HTR-8/SVneo (cell line): Measurements from ENCODE around the gene IL1RAPL2.
A peak's percentile ranks its signal among the peaks of the same experiment; 100 is the strongest.

Source experiments
- DNase-seq: peaks from one replicate; pipeline ENCODE4 v3.0.0; 2011; ENCODE audit warnings: low spot score, mixed read lengths; ENCODE audit not compliant: insufficient read length
- FAIRE-seq: peaks from 2 replicates; lab custom pipeline; 2011; peaks lifted over from hg19 to GRCh38; lab: Jason Lieb, UNC

The IL1RAPL2 gene

GRCh38 chrX:105120463-105120862, 554.5 kb downstream of the IL1RAPL2 start:
- DNase-seq (no peak), FAIRE-seq (no peak)

- no peak for FAIRE-seq
- no peak for DNase-seq
Measured at GRCh38 chrX:105121186-105121585, 555.2 kb downstream of the IL1RAPL2 start.

GRCh38 chrX:105126201-105126600, 560.2 kb downstream of the IL1RAPL2 start:
- no peak for FAIRE-seq

GRCh38 chrX:105134273-105134672, 568.3 kb downstream of the IL1RAPL2 start:
- DNase-seq (no peak), FAIRE-seq (no peak)

More at GRCh38 chrX:105126201-105126600, 560.2 kb downstream of the IL1RAPL2 start:
- no peak for DNase-seq

- DNase-seq (no peak), FAIRE-seq (no peak)
Measured at GRCh38 chrX:105136786-105137185, 570.8 kb downstream of the IL1RAPL2 start.

GRCh38 chrX:105150036-105150435, 584.0 kb downstream of the IL1RAPL2 start:
- FAIRE-seq = no peak

GRCh38 chrX:105150557-105150956, 584.6 kb downstream of the IL1RAPL2 start:
- DNase-seq = peak; percentile 2
- no peak for FAIRE-seq

More at GRCh38 chrX:105150036-105150435, 584.0 kb downstream of the IL1RAPL2 start:
- no peak for DNase-seq

- no peak for FAIRE-seq
- no peak for DNase-seq
Measured at GRCh38 chrX:105167233-105167632, 601.2 kb downstream of the IL1RAPL2 start.

GRCh38 chrX:105168577-105168976, 602.6 kb downstream of the IL1RAPL2 start:
- DNase-seq (no peak), FAIRE-seq (no peak)

- no peak for FAIRE-seq
- DNase-seq = no peak
Measured at GRCh38 chrX:105173071-105173470, 607.1 kb downstream of the IL1RAPL2 start.

- DNase-seq = no peak
- FAIRE-seq = no peak
Measured at GRCh38 chrX:105179644-105180043, 613.6 kb downstream of the IL1RAPL2 start.

GRCh38 chrX:105189093-105189492, 623.1 kb downstream of the IL1RAPL2 start:
- FAIRE-seq (no peak), DNase-seq (no peak)

GRCh38 chrX:105190252-105190853, 624.4 kb downstream of the IL1RAPL2 start:
- no peak for FAIRE-seq
- DNase-seq = peak; percentile 2

- DNase-seq = no peak
- no peak for FAIRE-seq
Measured at GRCh38 chrX:105191878-105192277, 625.9 kb downstream of the IL1RAPL2 start.

GRCh38 chrX:105209406-105209805, 643.4 kb downstream of the IL1RAPL2 start:
- DNase-seq (no peak), FAIRE-seq (no peak)

GRCh38 chrX:105210258-105210657, 644.3 kb downstream of the IL1RAPL2 start:
- FAIRE-seq (no peak), DNase-seq (no peak)

GRCh38 chrX:105211066-105211575, 645.1 kb downstream of the IL1RAPL2 start:
- DNase-seq (no peak), FAIRE-seq (no peak)

- FAIRE-seq = no peak
- DNase-seq = no peak
Measured at GRCh38 chrX:105219454-105220401, 653.7 kb downstream of the IL1RAPL2 start.

GRCh38 chrX:105220636-105221035, 654.6 kb downstream of the IL1RAPL2 start, which contains the start of gene TEX13A:
Gene TEX13A (minus strand): TSS chrX:105220694. CDS start chrX:105220397, 297 bp downstream.
- FAIRE-seq = no peak
- DNase-seq = no peak

GRCh38 chrX:105221374-105221773, 655.4 kb downstream of the IL1RAPL2 start:
- DNase-seq = no peak
- FAIRE-seq = no peak

GRCh38 chrX:105226499-105226898, 660.5 kb downstream of the IL1RAPL2 start:
- no peak for FAIRE-seq
- DNase-seq = no peak
